GM12892 (cell line): ENCODE results near the gene IFI27.

Experiments
- DNase-seq: peaks from one replicate; pipeline ENCODE4 v3.0.0; 2011; ENCODE audit not compliant: insufficient read length
- FAIRE-seq: peaks from 2 replicates; lab custom pipeline; 2011; peaks lifted over from hg19 to GRCh38; lab: Jason Lieb, UNC
- POLR2A ChIP-seq: IDR thresholded peaks from 2 replicates; pipeline ENCODE4 v1.6.1; 2011; ENCODE audit warnings: low read depth, low read length, control low read depth
- POLR2AphosphoS5 ChIP-seq: IDR thresholded peaks from 2 replicates; pipeline ENCODE4 v1.6.1; 2011; ENCODE audit warnings: low read depth, low read length, control low read depth
- TAF1 ChIP-seq: IDR thresholded peaks from 2 replicates; pipeline ENCODE4 v1.6.1; 2011; ENCODE audit warnings: low read depth, mild to moderate bottlenecking, control low read depth, low read length, borderline replicate concordance

Gene IFI27

DNA sequence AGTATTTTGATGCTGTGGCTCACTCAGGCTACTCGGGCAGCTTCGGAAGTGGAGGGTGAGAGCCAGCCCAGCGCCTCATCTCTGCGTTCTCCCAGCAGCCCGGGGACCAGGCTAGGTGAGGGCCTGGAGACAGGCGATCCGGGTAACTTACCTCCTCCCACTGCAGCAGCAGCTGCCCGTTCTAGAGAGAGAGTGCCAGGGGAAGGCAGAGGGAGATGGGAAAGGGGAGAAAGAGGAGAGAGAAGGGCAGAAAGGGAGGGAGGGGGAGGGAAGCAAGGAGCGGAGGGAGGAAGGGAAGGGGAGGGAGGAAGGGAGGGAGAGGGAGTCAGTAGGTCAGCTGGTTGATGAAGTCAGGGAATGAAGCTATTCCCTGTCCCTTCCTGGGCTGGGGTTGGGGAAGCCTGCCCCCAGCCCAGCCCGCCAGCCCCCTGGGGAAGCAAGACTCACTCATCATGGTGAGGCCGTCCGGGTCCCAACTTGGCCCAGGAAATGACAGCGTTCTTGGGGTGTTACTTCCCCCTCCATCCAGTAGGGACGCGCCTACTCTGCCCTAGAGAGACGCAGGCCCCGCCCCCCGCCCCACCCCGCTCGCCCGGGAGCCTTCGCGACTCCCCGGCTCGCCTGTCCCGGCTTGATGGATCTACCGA is 18.7 kb downstream of the IFI27 start, which contains the start of gene IFI27L2:
IFI27L2 (minus strand) TSS at position 494 of the 647 bp plus-strand sequence; CDS start at position 454, 40 bp downstream.
- peak; percentile 84 for FAIRE-seq
- DNase-seq: peak; percentile 92
- TF ChIP-seq POLR2A (peak; percentile 72; the same call in 1 of the 2 replicates), POLR2AphosphoS5 (no peak), TAF1 (0 out of 2 replicates have a peak, but pooled peaks have one; percentile 16)

DNA sequence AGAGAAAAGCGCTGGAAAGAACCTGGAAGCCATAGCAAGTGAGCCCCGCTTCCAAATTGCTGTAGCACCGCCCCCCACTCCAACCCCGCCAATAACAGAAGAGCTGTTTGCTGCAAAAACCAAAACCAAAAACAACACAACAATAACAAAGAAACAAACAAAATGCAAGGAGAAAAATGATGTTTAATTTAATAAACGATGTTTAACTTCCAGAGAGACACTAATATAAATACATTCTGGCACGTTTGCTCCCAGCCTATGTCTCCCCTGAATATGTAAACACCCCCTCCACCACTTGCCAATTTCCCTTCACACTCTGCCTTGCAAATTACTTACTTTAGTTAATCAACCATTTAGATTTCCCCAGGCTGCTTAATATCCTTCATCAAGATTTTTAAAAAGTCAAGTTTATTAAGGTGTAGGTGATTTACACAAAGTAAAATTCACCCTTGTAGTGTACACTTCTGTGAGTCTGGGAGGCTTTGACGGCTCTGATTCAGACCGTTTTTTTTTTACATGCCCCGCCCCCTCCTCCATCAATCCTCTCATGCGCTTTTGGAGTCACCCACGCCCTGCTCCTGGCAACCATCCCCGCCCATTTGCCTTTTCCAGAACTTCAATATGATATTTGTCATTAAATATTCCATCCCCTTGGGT is 19.4 kb downstream of the IFI27 start:
- TF ChIP-seq TAF1: no peak
- no peak for TF ChIP-seq POLR2A
- TF ChIP-seq POLR2AphosphoS5: no peak
- no peak for FAIRE-seq
- DNase-seq: no peak

DNA sequence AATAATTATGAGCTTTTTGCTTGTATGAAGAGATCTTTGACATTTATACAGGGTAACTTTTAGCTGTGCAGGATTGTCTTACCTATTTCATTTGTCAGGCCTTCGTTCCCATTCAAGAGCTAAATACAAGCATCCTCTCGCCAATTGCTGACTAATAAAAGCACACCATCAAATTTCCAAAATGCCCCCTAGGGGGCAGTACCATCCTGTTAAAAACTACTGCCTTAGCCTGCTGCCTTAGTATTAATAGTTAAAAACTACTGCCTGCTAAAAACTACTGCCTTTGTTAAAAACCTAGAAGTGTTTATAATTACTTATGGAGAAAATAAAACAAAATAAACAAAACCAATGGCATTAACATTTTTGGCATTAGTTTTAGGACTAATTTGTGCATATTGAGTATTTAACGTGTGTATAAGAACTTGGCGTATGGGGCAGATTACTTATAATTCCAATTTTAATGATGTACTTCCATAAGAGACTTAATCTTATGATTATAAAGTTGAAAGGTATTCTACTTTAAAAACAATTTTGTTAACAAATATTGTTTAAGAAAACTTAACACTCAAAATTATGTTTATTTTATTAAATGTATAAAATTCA is 21.9 kb downstream of the IFI27 start:
- TF ChIP-seq POLR2AphosphoS5: no peak
- no peak for TF ChIP-seq TAF1
- DNase-seq: no peak
- FAIRE-seq: peak; percentile 76

DNA sequence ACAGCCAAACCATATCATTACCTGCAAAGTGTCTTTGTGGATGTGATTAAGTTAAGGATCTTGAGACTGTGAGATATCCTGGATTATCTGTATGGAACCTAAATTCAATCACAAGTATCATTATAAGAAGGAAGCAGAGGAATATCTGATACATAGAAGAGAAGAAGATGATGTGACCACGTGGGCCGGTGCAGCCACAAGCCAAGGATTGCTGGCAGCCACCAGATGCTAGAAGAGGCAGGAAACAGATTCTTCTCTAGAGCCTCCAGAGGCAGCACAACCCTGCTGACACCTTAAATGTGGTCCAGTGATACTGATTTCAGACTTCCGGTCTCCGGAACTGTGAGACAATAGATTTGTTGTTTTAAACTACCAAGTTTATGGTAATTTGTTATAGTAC is 24.9 kb downstream of the IFI27 start:
- DNase-seq (no peak), FAIRE-seq (no peak)
- TF ChIP-seq POLR2AphosphoS5 (no peak), POLR2A (no peak), TAF1 (no peak)

DNA sequence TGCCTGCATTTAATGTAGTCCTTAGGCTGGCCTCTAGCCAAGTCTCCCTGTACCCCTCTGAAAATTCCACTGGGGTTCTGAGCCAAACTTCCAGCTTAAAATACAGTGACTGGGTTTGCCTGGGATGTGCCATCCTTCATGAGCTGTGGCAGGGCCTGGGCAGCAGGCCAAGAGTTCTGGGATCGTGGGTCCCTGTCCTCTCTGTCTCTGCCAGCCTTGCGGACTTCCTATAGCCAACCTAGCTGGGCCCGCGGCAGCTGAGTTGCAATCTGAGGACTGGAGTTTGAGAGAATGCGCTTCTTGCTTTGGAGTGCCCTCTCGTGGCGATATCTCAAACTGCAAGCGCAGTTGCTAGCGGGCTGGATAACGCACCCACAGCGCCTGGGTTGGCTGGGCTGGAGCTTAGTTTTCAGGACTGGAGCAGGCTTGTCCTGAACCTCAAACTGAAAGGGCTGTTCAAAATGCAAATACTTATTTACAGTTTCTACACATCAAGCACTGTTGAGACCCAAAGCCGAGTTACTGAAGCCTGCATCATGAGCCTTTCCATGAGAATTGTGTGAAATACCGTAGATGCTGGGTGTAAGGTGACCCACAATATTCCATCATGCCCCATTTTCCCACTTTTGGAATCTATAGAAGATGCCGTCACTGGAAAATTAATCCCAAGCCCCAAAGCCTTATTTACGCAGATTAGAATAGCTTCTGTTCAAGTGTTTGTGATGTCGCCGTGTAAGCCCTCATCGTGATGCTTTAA is 26.2 kb downstream of the IFI27 start:
- peak; percentile 98 for FAIRE-seq
- TF ChIP-seq POLR2AphosphoS5: no peak
- peak; percentile 44 for DNase-seq

DNA sequence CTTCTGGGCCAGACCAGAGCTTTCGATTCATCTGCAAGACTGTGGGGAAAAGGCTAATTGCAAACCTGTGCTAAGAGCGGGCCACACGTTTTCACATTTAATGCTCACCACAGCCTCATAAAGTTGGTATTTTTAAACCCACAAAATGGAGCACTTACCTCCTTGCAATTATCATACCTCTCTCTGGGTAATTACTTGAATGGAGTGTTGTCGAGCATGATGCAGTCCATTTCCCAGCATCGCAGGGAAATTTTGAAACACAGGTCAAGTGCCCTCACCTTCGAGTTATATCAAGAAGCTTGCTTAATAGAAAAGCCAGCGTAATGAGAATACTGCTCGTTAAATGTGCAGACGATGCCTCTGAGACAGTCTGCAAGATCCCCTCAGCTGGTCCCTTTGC is 27.7 kb downstream of the IFI27 start:
- FAIRE-seq (no peak), DNase-seq (no peak)
- no peak for TF ChIP-seq POLR2A
- TF ChIP-seq TAF1: no peak
- TF ChIP-seq POLR2AphosphoS5: no peak

DNA sequence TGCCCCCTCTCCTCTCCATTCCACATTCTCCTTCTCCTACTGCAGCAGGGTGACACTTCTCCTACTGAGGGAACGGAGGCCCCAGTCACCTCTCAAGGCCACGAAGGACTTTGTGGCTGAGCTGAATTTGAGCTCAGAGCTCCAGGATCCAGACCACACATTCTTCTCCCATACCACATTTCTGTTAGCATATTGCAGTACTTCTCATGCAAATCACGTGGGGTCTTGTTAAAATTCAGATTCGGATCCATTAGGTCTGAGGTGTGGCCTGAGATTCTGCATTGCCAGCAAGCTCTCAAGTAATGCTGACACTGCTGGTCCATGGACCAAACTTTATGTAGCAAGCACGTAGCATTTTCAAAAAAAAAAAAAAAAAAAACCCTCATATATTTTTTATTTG is 28.5 kb downstream of the IFI27 start:
- TF ChIP-seq TAF1 (no peak), POLR2A (no peak), POLR2AphosphoS5 (no peak)
- DNase-seq (no peak), FAIRE-seq (no peak)

DNA sequence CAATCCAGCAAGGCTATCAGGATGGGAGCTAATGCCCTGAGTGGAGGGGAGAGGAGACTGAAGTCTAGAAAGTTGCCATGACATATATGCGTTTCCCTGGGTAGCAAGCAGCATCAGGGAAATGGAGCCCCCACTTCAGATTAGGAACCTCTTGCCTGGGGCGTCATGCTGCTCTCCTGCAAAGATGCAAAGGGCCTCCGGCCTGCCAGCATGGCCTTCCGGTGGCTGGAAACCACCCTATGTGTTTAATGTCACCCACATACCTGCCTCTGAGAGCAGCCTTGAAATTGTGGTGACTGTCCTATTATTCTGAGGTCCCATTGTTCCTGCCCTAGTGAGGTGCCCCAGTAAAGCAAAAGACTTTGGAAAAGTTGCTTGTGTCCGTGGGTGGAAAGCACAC is 28.9 kb downstream of the IFI27 start:
- no peak for TF ChIP-seq POLR2A
- no peak for TF ChIP-seq POLR2AphosphoS5
- TF ChIP-seq TAF1: no peak
- DNase-seq (no peak), FAIRE-seq (no peak)

DNA sequence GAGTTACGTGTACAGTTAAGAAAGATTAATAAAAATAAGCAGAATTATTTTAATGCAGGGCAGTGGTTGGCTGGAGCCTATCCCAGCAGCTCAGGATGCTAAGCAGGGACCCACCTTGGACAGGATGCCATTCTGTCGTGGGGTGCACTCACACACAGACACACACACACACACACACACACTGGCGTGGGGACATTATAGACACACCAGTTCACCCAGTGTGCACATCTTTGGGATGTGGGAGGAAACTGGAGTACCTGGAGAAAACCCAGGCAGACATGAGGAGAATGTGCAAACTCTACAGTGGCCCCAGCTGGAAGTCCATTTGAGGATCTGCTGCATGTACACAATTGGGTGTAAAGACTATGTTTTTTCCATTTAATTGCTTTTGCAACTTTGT is 31.7 kb downstream of the IFI27 start:
- DNase-seq: no peak
- FAIRE-seq: no peak
- no peak for TF ChIP-seq POLR2AphosphoS5
- no peak for TF ChIP-seq TAF1
- TF ChIP-seq POLR2A: no peak

DNA sequence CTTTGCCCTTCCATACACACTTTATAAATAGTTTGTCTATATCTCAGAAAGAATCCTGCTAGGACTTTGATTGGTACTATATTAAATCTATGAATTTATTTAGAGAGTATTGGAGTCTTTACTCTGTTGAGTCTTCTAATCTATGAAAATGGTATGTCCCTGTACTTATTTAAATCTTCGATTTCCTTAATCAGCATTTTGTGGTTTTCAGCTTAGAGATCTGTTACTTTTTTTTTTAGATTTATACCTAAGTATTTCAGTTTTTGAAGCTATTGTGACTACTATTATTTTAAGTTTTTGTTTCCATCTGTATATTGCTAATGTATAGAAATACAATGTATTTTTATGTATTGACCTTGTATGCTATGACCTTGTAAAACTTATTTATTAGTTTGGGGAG is 32.3 kb downstream of the IFI27 start:
- FAIRE-seq (no peak), DNase-seq (no peak)
- TF ChIP-seq POLR2AphosphoS5 (no peak), POLR2A (no peak), TAF1 (no peak)

DNA sequence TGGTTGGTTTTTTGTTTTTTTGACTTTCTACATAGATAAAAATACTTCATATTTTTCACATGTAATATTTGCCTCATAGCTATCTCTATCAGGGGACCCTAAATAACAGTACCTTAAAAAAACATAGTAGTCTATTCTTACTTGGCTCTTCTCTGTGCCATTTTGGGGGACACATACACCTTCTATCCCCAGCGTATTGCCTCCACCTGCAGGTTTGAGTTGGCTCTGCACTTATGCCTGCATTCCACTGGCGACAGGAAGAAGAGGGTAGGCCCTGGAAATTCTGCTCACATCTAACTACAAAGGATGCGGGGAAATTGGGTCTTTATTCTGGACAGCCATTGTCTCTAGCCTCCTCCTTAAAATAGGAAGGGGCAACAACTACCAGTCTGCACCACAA is 32.7 kb downstream of the IFI27 start:
- DNase-seq (no peak), FAIRE-seq (no peak)
- no peak for TF ChIP-seq POLR2A
- no peak for TF ChIP-seq POLR2AphosphoS5
- TF ChIP-seq TAF1: no peak

DNA sequence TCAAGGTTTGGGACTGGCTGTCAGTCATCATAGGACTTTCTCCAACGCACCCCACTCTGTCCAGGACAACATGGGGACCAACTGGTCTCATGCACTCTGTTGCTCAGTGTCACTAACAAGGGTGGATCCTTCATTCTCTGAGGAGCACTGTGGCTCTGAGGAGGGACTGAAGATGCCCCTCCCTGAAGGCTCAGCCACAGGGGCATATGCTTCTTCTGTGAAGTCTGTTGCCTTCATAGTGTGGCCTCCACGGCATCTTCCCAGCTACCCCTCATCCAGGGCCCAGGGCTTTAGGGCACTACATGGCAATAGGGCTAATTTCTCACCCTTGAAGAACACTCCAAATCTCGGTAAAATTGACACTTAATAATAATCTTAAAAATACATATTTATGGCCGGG is 33.2 kb downstream of the IFI27 start:
- FAIRE-seq: no peak
- no peak for DNase-seq
- TF ChIP-seq POLR2A (no peak), TAF1 (no peak), POLR2AphosphoS5 (no peak)
